ENCODE results near the gene CDC34. TPM values are rescaled to one million over a fixed set of nuclear protein-coding genes. Genes with fewer than 3 reads are reported as not detected.

The CDC34 gene
- total and polyA plus RNA-seq, 9 of the 15 experiments (the other 6 are each of a cell fraction or from before 2014, with no cell fraction given): 0.80 to 203 (median 65.5) TPM

DNA sequence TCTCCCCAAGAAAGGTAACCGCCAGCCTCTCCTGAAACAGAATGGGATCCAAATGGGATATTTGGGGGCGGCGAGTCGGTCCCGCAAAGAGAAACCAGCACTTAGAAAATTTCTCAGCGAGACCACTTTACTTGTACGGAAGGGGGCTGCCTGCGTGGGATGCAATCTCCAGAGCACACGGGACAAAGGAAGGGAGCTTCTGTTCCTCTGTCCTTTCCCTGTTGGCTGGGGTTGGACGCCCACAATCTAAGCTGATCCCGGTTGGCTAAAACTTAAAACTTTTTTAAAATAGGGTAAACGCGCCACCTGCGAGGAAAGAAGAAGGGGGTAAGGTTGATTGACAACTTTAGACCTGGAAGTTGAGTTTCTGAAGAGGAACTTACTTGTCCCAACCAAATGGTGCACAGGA is 40.0 kb downstream of the CDC34 start:
- Histone ChIP-seq H3K36me3 (ENCODE audit: control insufficient read depth, insufficient read depth, low read length) (peaks cover 14% of the 10 kb centered on the region; the same call in 1 of the 3 replicates), H3K9me3 (replicated peaks; ENCODE audit: control insufficient read depth, insufficient read depth, low read depth, low read length) (peaks cover 8% of the 10 kb centered on the region), H3K27ac (ENCODE audit: extremely low read depth, low read depth, low read length) (peak overlapping the region; percentile 92), H3K9me1 (ENCODE audit: control insufficient read depth, insufficient read depth, low read length) (peaks cover 11% of the 10 kb centered on the region), H3K4me3 (peak overlapping the region; percentile 43), H4K20me1 (replicated peaks; ENCODE audit: control insufficient read depth, insufficient read depth, low read length) (peaks cover 32% of the 10 kb centered on the region), H3K27me3 (ENCODE audit: control insufficient read depth in 2 of 2, insufficient read depth in 2 of 2, low read length in 2 of 2) (no peaks in the 10 kb centered on the region), H3K4me2 (ENCODE audit: insufficient read depth, low read length) (peak overlapping the region; percentile 90), H3K9ac (ENCODE audit: insufficient read depth in 1 of 2, low read depth in 2 of 2, low read length in 2 of 2) (peak overlapping the region; percentile 81 to 99), H3K79me2 (ENCODE audit: control insufficient read depth, insufficient read depth, low read length) (peaks cover 45% of the 10 kb centered on the region), H3K4me1 (replicated peaks in 1 of 2; ENCODE audit: control insufficient read depth in 2 of 2, insufficient read depth in 2 of 2, low read length in 2 of 2) (peaks cover 25 to 64% of the 10 kb centered on the region in 2 experiments), H2AFZ (ENCODE audit: low read depth, low read length) (peak overlapping the region; percentile 86)
- in situ Hi-C loops (cut with MboI): no loop called here
- FAIRE-seq: no peak
- ATAC-seq: peak; percentile 16
- intact Hi-C loops (cut with micrococcal nuclease): loop anchor here (1.0 kb wide), 1 partner anchor 15 kb away; no protein-coding TSS in a partner anchor
- WGBS (ENCODE audit: insufficient coverage, low coverage, missing lambda C conversion rate): 1% methylated on average over 14 of the region's 14 CpGs
- ChIA-PET POLR2A (interaction anchor here (0.7 to 2.2 kb wide), 4 partner anchors 13 to 132 kb away, joined by 3 to 13 read pairs (median 11); partner anchors contain the start of gene CDC34), CTCF (ENCODE audit: low intra/inter-chr PET ratio) (no interaction called here)
- BruUV-seq (replicated peaks): TSS peak; percentile 90
- DNase-seq (ENCODE audit: extremely low read depth in 1 of 4, low spot score in 3 of 4): peak; percentile 42 to 72 (median 52)
- TF ChIP-seq, protein P1, sequence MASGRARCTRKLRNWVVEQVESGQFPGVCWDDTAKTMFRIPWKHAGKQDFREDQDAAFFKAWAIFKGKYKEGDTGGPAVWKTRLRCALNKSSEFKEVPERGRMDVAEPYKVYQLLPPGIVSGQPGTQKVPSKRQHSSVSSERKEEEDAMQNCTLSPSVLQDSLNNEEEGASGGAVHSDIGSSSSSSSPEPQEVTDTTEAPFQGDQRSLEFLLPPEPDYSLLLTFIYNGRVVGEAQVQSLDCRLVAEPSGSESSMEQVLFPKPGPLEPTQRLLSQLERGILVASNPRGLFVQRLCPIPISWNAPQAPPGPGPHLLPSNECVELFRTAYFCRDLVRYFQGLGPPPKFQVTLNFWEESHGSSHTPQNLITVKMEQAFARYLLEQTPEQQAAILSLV (tag; IDR thresholded peaks at IDR 0.05): no peak
- TF ChIP-seq MAZ (CRISPR knock-in tag; conservative IDR thresholded peaks at IDR 0.05 in 1 of 2, IDR thresholded peaks at IDR 0.05 in 1 of 2): peak in 1 of 2 experiments; percentile 3; a peak in 1 of 4 replicates
- TF ChIP-seq NFATC3 (IDR thresholded peaks at IDR 0.05): no peak
- peak; percentile 43 for TF ChIP-seq EGR1 (conservative IDR thresholded peaks at IDR 0.05)
- TF ChIP-seq ZNF12 (CRISPR knock-in tag; IDR thresholded peaks at IDR 0.05): no peak
- TF ChIP-seq NEUROD1 (IDR thresholded peaks at IDR 0.05; ENCODE audit: borderline replicate concordance, low read depth, low read length, partially characterized antibody): no peak
- TF ChIP-seq, protein P2, sequence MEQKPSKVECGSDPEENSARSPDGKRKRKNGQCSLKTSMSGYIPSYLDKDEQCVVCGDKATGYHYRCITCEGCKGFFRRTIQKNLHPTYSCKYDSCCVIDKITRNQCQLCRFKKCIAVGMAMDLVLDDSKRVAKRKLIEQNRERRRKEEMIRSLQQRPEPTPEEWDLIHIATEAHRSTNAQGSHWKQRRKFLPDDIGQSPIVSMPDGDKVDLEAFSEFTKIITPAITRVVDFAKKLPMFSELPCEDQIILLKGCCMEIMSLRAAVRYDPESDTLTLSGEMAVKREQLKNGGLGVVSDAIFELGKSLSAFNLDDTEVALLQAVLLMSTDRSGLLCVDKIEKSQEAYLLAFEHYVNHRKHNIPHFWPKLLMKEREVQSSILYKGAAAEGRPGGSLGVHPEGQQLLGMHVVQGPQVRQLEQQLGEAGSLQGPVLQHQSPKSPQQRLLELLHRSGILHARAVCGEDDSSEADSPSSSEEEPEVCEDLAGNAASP (IDR thresholded peaks at IDR 0.05): no peak
- TF ChIP-seq SREBF2 (CRISPR knock-in tag; IDR thresholded peaks at IDR 0.05): no peak
- TF ChIP-seq POLR2A (conservative IDR thresholded peaks at IDR 0.05): peak; percentile 37; the same call in 1 of the 2 replicates
- 0 out of 2 replicates have a peak, but pooled peaks have one; percentile 1 for TF ChIP-seq HDAC2 (IDR thresholded peaks at IDR 0.05)
- TF ChIP-seq FOXK1 (CRISPR knock-in tag; IDR thresholded peaks at IDR 0.05; ENCODE audit: borderline replicate concordance): peak; percentile 9; the same call in 1 of the 2 replicates
- no peak for TF ChIP-seq BCL6 (CRISPR knock-in tag; IDR thresholded peaks at IDR 0.05)
- peak; percentile 5 for TF ChIP-seq TAF1 (IDR thresholded peaks at IDR 0.05; ENCODE audit: control insufficient read depth, extremely low read depth, insufficient read depth, low read length, severe bottlenecking)
- no peak for TF ChIP-seq ZNF589 (CRISPR knock-in tag; IDR thresholded peaks at IDR 0.05; ENCODE audit: low read depth)
- TF ChIP-seq, protein P3, sequence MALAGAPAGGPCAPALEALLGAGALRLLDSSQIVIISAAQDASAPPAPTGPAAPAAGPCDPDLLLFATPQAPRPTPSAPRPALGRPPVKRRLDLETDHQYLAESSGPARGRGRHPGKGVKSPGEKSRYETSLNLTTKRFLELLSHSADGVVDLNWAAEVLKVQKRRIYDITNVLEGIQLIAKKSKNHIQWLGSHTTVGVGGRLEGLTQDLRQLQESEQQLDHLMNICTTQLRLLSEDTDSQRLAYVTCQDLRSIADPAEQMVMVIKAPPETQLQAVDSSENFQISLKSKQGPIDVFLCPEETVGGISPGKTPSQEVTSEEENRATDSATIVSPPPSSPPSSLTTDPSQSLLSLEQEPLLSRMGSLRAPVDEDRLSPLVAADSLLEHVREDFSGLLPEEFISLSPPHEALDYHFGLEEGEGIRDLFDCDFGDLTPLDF (CRISPR knock-in tag; IDR thresholded peaks at IDR 0.05): 0 out of 2 replicates have a peak, but pooled peaks have one; percentile 34
- no peak for TF ChIP-seq SIRT6 (IDR thresholded peaks at IDR 0.05; ENCODE audit: low read depth, low read length)
- TF ChIP-seq NELFE (IDR thresholded peaks at IDR 0.05; ENCODE audit: insufficient read depth, insufficient read length): no peak
- TF ChIP-seq SMC3 (conservative IDR thresholded peaks at IDR 0.05; ENCODE audit: insufficient read depth, low read depth, low read length): no peak
- 0 out of 2 replicates have a peak, but pooled peaks have one; percentile 16 for TF ChIP-seq ZNF175 (CRISPR knock-in tag; IDR thresholded peaks at IDR 0.05; ENCODE audit: low read depth)
- TF ChIP-seq ZNF134 (CRISPR knock-in tag; conservative IDR thresholded peaks at IDR 0.05): no peak

Data from K562 (cell line).